Inflammatory macrophage treated with lipopolysaccharide for 4 hours (primary cell): ENCODE results near the gene MCF2L.
A peak's percentile ranks its signal among the peaks of the same experiment; 100 is the strongest.

ENCODE experiments used
- DNase-seq: peaks from one replicate; pipeline ENCODE4 v3.0.0-alpha.2; 2020

MCF2L gene

GRCh38 chr13:112943309-112944125, 25.5 kb upstream of the MCF2L start:
- DNase-seq = peak; percentile 24

- DNase-seq = no peak
These were observed 21.2 kb upstream of the MCF2L start for GRCh38 chr13:112947796-112948195.

DNA sequence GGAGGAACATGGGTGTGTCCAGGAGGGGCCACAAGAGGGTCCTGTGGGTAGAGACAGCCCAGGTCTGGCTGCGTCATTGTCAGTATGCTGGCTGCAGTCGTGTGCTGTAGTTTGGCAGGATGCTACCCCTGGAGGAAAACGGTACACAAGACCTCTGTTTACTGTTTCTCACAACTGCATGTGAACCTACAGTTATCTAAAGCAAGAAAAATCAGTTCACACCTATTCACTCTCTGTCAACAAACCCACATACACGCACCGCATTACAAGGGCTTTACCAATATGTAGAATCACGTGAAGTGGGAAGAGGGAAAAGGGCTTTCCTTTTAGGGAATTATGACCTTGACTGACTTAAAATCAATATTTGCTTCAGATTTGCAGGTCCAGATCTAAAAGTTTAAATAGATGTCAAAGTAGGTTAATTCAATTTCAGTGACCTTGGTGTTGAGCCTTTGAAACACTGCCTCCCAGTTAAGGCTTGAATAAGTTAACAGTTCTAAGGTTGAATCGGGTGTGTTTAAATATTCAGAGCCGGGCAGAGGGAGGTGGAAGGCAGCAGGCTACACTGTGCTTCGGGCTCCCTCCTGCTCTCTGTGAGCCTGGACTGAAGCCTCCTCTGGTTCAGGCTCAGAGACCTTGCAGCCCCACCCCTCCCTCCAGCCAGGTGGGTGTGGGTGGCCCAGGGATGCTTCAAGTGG, 17.2 kb upstream of the MCF2L start:
- DNase-seq = no peak

DNA sequence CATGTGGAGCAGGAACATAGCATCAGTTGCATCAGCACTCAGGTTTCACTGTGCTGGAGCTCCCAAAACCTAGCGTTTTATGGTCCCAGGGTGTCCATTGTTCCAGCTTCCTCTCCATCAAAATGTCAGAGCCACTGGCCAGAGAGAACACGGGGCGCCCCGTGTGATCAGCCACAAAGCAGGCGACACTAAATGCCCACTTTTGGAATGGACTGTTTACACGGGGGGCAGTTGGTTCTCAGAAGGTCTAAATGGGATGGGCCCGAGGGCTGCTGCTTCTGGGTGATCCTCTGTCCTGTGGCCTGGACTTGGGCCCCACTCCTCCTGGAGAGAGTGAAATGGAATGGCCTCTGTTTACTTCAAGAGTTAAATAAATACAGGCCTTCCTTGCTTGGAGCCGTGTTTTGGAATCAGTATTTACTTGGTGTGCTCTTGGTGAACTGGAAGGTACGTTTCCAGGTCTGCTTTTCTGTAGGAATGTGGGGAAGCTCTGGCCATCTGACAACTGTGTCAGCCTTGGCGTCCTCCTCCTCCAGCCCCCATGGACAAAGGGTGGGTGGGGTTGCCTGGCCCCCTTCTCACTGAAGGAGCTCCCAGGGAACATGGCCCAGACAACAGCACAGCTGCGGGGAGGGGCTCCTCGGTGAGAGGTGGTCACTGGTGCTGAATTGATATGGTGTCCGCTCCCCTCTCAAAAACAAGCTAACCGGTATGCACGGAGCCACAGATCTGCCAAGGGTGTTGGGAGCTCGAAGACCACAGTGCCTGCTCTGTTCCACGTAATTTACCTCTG, 16.1 kb upstream of the MCF2L start:
- no peak for DNase-seq

GRCh38 chr13:112953591-112954487, 15.2 kb upstream of the MCF2L start:
- DNase-seq = no peak

GRCh38 chr13:112954488-112955270, 14.3 kb upstream of the MCF2L start:
- DNase-seq = no peak

DNA sequence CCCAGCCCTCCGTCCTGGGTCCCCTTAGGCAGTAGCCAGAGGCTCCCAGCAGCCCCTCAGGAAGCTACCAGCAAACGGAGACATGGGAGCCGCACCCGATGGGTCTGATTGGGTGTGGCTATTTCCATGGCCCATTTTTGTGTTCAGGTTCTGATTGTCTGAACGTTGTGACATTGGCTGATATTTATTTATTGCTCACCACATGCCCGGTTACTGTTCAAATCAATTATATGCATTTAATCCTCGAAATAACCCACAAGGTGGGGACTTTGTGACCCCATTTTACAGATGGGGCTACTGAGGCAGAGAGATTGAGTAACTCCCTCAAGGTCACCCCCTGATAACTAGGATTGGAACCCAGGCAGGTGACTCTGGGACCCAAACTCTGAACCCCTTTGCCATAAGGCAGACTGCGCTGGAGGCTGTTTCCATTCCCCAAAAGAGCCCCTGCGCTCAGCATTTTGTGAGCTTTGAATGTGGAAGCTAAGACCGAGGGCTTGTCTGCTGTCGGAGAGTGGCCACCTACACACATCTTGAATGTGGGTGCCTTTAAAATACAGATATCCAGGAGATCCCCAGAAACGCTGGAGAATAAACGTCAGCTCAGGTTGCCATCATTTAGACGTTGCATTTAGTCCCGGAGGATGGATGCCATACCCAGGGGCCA, 13.6 kb upstream of the MCF2L start:
- DNase-seq = no peak

DNA sequence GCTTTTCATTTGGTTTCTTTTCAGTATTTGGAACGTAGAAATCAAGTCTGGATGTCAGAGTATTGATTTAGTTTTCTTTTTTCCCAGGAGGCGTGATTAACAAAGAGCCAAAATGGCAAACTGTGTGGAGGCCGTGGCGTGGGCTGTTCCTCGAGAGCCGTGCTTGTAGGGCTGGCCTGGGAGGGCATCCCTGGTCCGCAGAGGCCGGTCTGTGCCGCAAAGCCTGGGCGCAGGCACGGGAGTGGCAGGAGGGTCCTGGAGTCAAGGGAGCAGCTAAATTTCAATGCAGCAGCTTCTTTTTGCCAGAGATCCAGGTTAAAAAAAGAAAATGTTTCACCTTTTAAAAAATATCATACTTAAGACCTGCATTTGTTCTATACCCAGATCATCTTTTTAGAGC, 13.1 kb upstream of the MCF2L start:
- DNase-seq = no peak

DNA sequence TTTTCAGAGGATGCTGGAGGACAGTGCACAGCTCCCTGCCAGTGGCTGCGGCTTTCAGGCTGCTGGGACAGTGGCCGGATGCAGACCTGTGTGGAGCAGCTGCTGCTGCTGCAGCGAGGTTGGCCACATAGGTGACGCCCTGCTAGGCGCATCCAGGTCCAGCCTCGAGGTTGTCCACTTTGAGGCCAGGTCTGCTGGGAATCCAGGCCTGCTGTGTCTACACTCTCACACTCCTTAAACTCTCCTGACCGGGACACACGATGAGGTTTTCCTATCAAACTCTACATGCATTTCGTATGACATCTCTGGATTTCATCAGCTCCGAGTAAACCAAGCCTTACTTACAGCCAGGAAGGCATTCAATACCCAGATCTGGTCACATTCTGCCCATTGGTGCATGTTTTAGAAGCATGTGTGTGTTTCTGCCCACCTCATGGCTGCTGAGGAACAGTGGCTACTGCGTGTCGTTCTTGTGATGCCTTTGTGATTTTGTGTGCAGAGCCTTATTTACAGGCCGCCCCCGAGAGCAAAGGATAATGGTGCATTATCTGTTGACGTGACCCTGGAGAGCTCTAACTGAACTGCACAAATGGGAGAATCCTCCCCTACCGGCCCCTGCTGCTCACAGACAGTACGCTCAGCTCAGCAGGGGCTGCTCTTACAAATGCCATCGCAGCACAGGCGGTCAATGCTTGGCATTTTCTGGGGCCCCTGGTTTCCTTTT, 12.3 kb upstream of the MCF2L start:
- DNase-seq = no peak

- DNase-seq = no peak
These were observed 11.7 kb upstream of the MCF2L start for GRCh38 chr13:112957295-112957677.

DNA sequence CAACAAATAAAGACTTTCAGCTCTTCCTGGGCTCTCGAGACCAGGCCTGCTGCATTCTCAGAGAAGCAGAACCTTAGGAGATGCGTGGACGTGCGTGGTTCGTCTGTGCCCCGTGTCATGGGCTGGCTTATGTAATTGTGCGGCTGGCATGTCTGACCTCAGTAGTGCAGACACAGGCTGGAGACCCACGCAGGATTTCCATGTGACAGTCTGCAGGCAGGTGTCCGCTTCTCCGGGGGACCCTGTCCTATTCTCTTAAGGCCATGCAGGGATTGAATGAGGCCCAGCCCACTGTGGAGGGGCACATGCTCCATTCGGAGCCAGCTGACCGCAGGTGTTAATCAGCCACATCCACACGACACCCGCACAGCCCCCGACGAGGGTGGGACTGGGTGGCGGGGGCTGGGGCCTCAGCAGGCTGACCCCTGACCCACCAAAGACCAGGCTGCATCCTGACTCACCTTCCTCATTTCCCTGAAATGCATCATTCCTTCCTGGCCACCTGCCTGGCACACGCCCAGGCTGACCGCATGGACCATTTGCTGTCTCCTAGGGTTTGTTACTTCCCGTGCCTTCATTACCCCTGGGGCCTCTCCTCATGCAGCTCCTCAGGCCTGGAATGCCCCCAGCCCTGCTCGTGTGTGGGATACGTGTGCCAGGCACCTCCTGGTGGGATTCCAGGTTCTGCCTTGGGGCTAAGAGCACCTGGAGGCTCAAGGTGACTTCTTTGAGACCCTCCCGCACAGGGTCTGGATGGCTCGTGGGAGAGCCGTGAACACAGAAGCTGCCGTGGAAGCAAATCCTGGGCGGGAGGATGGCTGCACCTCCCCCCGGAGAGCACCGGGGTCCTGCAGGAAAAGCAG, 10.7 kb upstream of the MCF2L start:
- no peak for DNase-seq

- DNase-seq = no peak
These were observed 9.8 kb upstream of the MCF2L start for GRCh38 chr13:112959206-112959605.

GRCh38 chr13:112959701-112960542, 9.1 kb upstream of the MCF2L start:
- DNase-seq = no peak

DNA sequence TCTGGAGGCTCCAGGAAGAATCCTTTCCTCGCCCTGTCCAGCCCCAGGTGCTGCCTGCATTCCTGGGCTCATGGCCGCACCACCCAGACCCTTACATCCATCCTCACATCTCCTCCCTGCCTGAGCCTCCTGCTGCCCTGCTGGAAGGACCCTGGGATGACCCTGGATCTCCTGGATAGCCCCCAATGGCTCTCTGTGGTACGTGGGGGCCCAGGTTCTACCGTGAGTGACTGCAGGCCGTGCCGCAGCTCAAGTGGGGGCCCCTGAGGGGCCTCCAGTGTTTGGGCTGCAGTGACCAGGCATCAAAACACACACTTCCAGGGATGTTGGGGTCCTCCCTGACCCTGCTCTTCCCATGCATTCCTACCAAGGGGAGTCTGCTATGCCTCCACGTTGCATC, 8.3 kb upstream of the MCF2L start:
- no peak for DNase-seq

DNA sequence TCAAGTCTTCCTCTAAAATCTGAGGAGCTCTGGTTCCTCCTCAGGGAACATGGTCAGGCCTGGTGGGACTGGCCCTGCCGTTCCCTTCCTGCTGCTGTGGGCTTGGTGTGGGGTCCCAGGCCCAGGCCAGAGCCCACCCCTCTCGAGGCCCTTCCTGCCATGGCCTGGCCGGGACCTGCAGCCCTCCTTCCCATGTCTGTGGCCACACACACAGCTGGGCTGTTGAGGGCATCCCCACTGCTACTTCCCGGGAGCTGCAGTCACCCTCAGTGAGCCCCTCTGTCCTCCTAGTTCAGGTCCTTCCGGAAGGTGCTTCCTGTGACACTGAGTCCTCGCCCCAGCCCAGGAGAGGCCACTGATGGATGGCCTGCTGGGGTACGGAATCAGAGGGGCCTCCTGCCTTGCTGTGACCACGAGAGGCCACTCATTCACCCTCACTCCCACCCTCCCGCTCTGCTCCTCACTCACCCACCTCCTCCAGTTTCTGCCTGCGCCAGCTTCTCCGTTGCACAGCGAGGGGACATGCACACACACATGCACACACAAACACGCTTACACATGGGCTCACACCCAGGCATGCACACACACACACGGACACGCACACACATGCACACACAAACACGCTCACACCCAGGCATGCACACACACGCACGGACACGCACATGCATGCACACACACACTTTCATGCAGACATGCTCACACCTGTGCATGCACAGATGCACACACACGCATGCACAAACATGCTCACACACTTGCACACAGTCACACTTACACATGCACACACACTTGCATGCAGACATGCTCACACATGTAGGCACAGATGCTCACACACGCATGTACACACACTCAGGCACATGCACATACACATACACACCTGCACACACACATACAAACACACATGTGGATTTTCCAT, 7.3 kb upstream of the MCF2L start:
- no peak for DNase-seq

GRCh38 chr13:112962396-112962795, 6.6 kb upstream of the MCF2L start:
- no peak for DNase-seq

GRCh38 chr13:112962911-112963625, 5.9 kb upstream of the MCF2L start:
- no peak for DNase-seq
